Gastrocnemius medialis (tissue), 4 donors: ENCODE measurements around the gene ELAVL1. TPM values are rescaled to one million over a fixed set of nuclear protein-coding genes. Genes with fewer than 3 reads are reported as not detected.

Experiments used
- ATAC-seq, 2 donors: fragments of 150-250 bp; one replicate each; pipeline ENCODE4 v1.9.1; 2016
- DNase-seq, 2 donors: peaks; one replicate each; pipeline ENCODE4 v3.0.0-alpha.2; 2019
- H3K27ac ChIP-seq, 4 donors: fragments of 200-600 bp; sonication (generic); 1 replicate in 1 of 4; 2 replicates in 3 of 4; pipeline ENCODE4 v1.5.1; 2016 to 2018; ENCODE audit warnings: mild to moderate bottlenecking in 2 of 4, moderate library complexity in 1 of 4
- H3K27me3 ChIP-seq, 3 donors: fragments of 200-600 bp; sonication (generic) in 2 of 3; 1 replicate in 1 of 3; 2 replicates in 2 of 3; pipeline versions ENCODE4 v1.5.1 to v1.6.0; 2016 to 2019; ENCODE audit warnings: mild to moderate bottlenecking in 1 of 3, moderate library complexity in 1 of 3
- H3K36me3 ChIP-seq, 2 donors: fragments of 200-600 bp; sonication (generic) in 1 of 2; one replicate each; pipeline ENCODE4 v1.5.1; 2017 to 2018
- H3K4me1 ChIP-seq, 2 donors: fragments of 200-600 bp; sonication (generic) in 1 of 2; one replicate each; pipeline ENCODE4 v1.5.1; 2016 to 2017; ENCODE audit warnings: mild to moderate bottlenecking in 2 of 2
- H3K4me3 ChIP-seq, 4 donors: fragments of 200-600 bp; sonication (generic) in 3 of 4; 1 replicate in 1 of 4; 2 replicates in 3 of 4; pipeline ENCODE4 v1.5.1; 2016 to 2019; ENCODE audit warnings: mild to moderate bottlenecking in 2 of 4
- H3K9me3 ChIP-seq, 3 donors: fragments of 200-600 bp; sonication (generic) in 2 of 3; 1 replicate in 1 of 3; 2 replicates in 2 of 3; pipeline ENCODE4 v1.5.1; 2016 to 2019
- CTCF ChIP-seq, 5 experiments: fragments of 450-650 bp in 3 of 5; fragments of 200-600 bp in 2 of 5; sonication (generic) in 2 of 5; IDR thresholded peaks in 4 of 5; conservative IDR thresholded peaks in 1 of 5; 1 replicate in 4 of 5; 2 replicates in 1 of 5; pipeline ENCODE4 v1.5.1; 2016 to 2019; ENCODE audit warnings: antibody characterized with exemption in 5 of 5, mild to moderate bottlenecking in 3 of 5, moderate library complexity in 3 of 5
- POLR2A ChIP-seq, 2 donors: fragments of 450-650 bp; IDR thresholded peaks; one replicate each; pipeline ENCODE4 v1.6.1; 2017; ENCODE audit warnings: antibody characterized with exemption in 2 of 2, mild to moderate bottlenecking in 2 of 2, moderate library complexity in 2 of 2
- in situ Hi-C, 4 donors: fragments of 200-750 bp; cut with MboI; loops; one replicate each; pipeline versions ENCODE4 v1.15.0 to v1.8.0; 2017; ENCODE audit warnings: low sequenced_read_pairs in 4 of 4
- intact Hi-C: fragments of 100-400 bp; cut with DNase I; formaldehyde crosslinking; loops from one replicate; pipeline ENCODE4 v1.15.1; 2023; ENCODE audit warnings: low total_unique reads
- total RNA-seq, 4 donors: library from RNA; depleted of rRNA; stranded (reverse); fragments of >200 nt; gene quantifications; one replicate each; pipeline versions ENCODE4 v1.1.0 to v1.2.3, GENCODE V29; 2016

The ELAVL1 gene
- total RNA-seq, 4 donors from 2014 or later, result 18.2 to 40.5 (median 28.9) TPM

GRCh38 chr19:7909471-7910067 lies 95.9 kb downstream of the ELAVL1 start:
- no peak overlapping the region for H3K4me3 ChIP-seq
- no peak overlapping the region for H3K27ac ChIP-seq
- no peaks in the 10 kb centered on the region for H3K9me3 ChIP-seq
- DNase-seq (no peak), ATAC-seq (no peak)
- in situ Hi-C loops, result no loop called here
- peaks cover 0 to 2% (median 2%) of the 10 kb centered on the region in 3 donors for H3K27me3 ChIP-seq
- H3K4me1 ChIP-seq, result peaks cover 10 to 22% of the 10 kb centered on the region in 2 donors
- H3K36me3 ChIP-seq, result peaks cover 0 to 51% of the 10 kb centered on the region in 2 donors
- intact Hi-C loops, result loop anchor here (10.0 kb wide), 1 partner anchor 605 kb away; the partner anchor contains the start of gene ZNF414
- TF ChIP-seq POLR2A (IDR thresholded peaks at IDR 0.05), result no peak
- no peak for TF ChIP-seq CTCF (IDR thresholded peaks at IDR 0.05 in 4 of 5, conservative IDR thresholded peaks at IDR 0.05 in 1 of 5)

- Histone ChIP-seq H3K36me3 (peaks cover 0 to 51% of the 10 kb centered on the region in 2 donors), H3K27me3 (no peaks in the 10 kb centered on the region), H3K27ac (no peak overlapping the region), H3K9me3 (no peaks in the 10 kb centered on the region), H3K4me1 (peaks cover 13 to 23% of the 10 kb centered on the region in 2 donors), H3K4me3 (no peak overlapping the region)
- intact Hi-C loops, result loop anchor here (10.0 kb wide), 1 partner anchor 606 kb away; the partner anchor contains the start of gene ZNF414
- in situ Hi-C loops, result no loop called here
- ATAC-seq (no peak), DNase-seq (no peak)
- no peak for TF ChIP-seq POLR2A (IDR thresholded peaks at IDR 0.05)
- TF ChIP-seq CTCF (IDR thresholded peaks at IDR 0.05 in 4 of 5, conservative IDR thresholded peaks at IDR 0.05 in 1 of 5), result no peak
Measured at GRCh38 chr19:7908742-7909461, 96.5 kb downstream of the ELAVL1 start.

Other genes starting within 250 kb of the ELAVL1 start
- gene CLEC4M, start 242.4 kb downstream of the ELAVL1 start, total RNA-seq, result not detected
- gene EVI5L, start 175.4 kb downstream of the ELAVL1 start, total RNA-seq, result 10 to 100 TPM; 17.5 to 24.6 (median 20.4) TPM
- gene PRR36, start 131.3 kb downstream of the ELAVL1 start, total RNA-seq, result not detected
- gene LRRC8E, start 117.1 kb downstream of the ELAVL1 start, total RNA-seq, result 1 to 10 TPM in 1 of 4 donors, not detected in 3; 2.1 TPM
- 10 to 100 TPM; 17.7 to 41.7 (median 32.9) TPM for gene MAP2K7, start 101.8 kb downstream of the ELAVL1 start, total RNA-seq
- gene TGFBR3L, start 90.8 kb downstream of the ELAVL1 start, total RNA-seq, result 1 to 10 TPM in 2 of 4 donors, under 1 TPM in 1, not detected in 1; 0.62 to 2.6 (median 1.5) TPM
- gene SNAPC2, start 85.3 kb downstream of the ELAVL1 start, total RNA-seq, result 10 to 100 TPM in 1 of 4 donors, 1 to 10 TPM in 3; 4.6 to 10.9 (median 7.1) TPM
- not detected for gene CTXN1, start 79.5 kb downstream of the ELAVL1 start, total RNA-seq
- gene TIMM44, start 62.0 kb downstream of the ELAVL1 start, total RNA-seq, result 100 to 1,000 TPM in 1 of 4 donors, 10 to 100 TPM in 3; 53.9 to 168 (median 94.1) TPM
- gene CCL25, start 47.1 kb upstream of the ELAVL1 start, total RNA-seq, result not detected
- under 1 TPM in 1 of 4 donors, not detected in 3; 0.15 TPM for gene FBN3, start 144.0 kb upstream of the ELAVL1 start, total RNA-seq
- gene CERS4, start 203.7 kb upstream of the ELAVL1 start, total RNA-seq, result 1 to 10 TPM; 2.1 to 4.0 (median 2.7) TPM